Activated naive CD4-positive, alpha-beta T cell treated with anti-CD3 and anti-CD28 coated beads, Interleukin-2, amount 50 U/mL, for 24 hours (primary cell): ENCODE measurements around the gene OSTM1.

ENCODE experiments used
- H3K27ac Mint-ChIP-seq: one replicate; pipeline ENCODE4 v1.8.0; 2021; ENCODE audit warnings: mild to moderate bottlenecking, mixed read lengths
- H3K27me3 Mint-ChIP-seq: one replicate; pipeline ENCODE4 v1.8.0; 2021; ENCODE audit warnings: mixed read lengths
- H3K36me3 Mint-ChIP-seq: one replicate; pipeline ENCODE4 v1.8.0; 2021; ENCODE audit warnings: mixed read lengths
- H3K4me1 Mint-ChIP-seq: one replicate; pipeline ENCODE4 v1.8.0; 2021; ENCODE audit warnings: mixed read lengths
- H3K4me3 Mint-ChIP-seq: one replicate; pipeline ENCODE4 v1.8.0; 2021; ENCODE audit warnings: mild to moderate bottlenecking, mixed read lengths
- H3K9me3 Mint-ChIP-seq: one replicate; pipeline ENCODE4 v1.8.0; 2021; ENCODE audit warnings: mixed read lengths

Gene OSTM1

DNA sequence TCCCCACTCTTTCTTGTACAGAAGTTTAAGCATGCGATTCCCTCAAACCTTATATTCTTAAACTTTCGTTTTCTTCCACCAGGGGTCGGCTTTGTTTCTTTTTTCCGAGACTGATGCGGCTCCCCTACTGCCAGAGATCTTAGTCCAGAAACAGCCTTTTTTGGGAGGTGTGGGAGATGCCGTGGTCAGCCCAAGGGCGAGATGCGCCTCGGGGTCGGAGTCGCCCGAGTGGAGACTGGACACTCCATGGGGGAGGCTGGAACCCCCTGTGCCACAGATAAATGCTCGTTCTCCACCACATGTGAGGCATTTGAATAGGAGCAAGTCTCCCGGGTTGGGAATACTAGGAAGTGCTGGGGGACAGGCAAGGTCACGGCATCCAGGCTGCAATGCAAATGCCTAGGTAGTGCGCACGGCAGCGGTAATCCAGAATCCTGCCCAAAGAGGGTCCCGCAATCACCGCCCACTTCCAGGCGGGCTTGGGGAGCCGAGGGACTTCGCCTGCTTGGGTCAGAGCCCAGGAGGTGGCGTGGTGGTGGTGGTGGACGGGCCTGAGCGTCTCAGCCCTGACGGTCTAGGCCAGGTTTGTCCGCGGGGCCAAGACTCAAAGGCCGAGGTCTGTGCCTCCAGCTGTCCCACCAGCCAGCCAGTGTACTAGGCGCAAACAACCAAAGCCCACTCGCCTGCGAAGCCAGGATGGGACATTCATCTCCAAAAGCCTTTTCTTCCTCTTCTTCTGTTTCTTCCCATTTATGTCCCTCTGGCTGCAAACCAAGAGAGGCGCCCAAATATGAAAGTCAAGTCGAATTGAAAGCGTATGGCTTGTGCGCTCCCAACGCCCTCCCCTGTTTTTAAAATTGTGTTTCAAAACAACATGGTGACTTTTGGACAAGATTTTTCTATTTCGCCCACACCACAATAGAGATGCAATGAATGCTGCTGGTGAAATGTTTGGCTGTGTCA, 39.3 kb upstream of the OSTM1 start:
- H3K9me3 Mint-ChIP-seq: no peaks in the 10 kb centered on the region
- peak overlapping the region; percentile 34 for H3K4me3 Mint-ChIP-seq
- no peaks in the 10 kb centered on the region for H3K36me3 Mint-ChIP-seq
- H3K4me1 Mint-ChIP-seq: peaks cover 37% of the 10 kb centered on the region
- no peak overlapping the region for H3K27ac Mint-ChIP-seq
- peaks cover 64% of the 10 kb centered on the region for H3K27me3 Mint-ChIP-seq

DNA sequence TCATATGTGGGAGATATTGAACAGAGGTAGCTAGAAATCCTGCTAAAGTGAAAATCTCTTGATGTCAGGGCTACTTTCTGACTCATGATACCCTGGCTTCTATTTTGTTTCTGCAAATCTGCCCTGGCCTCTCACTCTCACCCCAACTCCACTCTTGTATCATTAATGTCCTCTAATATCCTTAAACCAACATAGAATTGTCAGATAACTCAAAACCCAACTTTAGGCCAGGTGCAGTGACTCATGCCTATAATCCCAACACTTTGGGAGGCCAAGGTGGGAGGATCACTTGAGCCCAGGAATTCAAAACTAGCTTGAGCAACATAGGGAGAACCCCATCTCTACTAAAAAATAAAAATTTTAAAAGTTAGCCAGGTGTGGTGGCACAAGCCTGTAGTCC, 33.8 kb upstream of the OSTM1 start:
- no peak overlapping the region for H3K4me3 Mint-ChIP-seq
- no peaks in the 10 kb centered on the region for H3K9me3 Mint-ChIP-seq
- no peaks in the 10 kb centered on the region for H3K36me3 Mint-ChIP-seq
- peaks cover under 1% of the 10 kb centered on the region for H3K4me1 Mint-ChIP-seq
- H3K27ac Mint-ChIP-seq: no peak overlapping the region
- H3K27me3 Mint-ChIP-seq: peaks cover 31% of the 10 kb centered on the region

DNA sequence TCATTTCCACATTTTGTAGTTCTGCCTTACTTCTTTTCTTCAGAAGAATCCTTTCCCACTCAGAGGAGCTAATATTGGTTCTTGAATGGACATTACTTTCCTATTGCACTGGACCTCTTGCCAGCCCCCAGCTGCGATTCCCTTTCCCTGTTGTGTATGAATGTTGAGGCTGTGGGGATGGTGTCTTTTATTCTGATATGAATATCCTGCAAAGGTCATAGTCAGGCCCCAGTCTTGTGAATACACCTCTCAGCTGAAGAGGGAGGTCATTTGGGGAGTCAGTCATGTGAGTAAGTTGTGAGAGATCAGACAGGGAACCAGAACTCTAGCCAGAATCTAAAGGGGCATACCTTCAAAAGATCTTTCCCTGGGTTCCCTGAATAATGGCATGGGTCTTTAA, 32.6 kb upstream of the OSTM1 start:
- H3K4me1 Mint-ChIP-seq: no peaks in the 10 kb centered on the region
- H3K36me3 Mint-ChIP-seq: no peaks in the 10 kb centered on the region
- H3K27me3 Mint-ChIP-seq: peaks cover 18% of the 10 kb centered on the region
- no peak overlapping the region for H3K4me3 Mint-ChIP-seq
- no peak overlapping the region for H3K27ac Mint-ChIP-seq
- H3K9me3 Mint-ChIP-seq: no peaks in the 10 kb centered on the region

DNA sequence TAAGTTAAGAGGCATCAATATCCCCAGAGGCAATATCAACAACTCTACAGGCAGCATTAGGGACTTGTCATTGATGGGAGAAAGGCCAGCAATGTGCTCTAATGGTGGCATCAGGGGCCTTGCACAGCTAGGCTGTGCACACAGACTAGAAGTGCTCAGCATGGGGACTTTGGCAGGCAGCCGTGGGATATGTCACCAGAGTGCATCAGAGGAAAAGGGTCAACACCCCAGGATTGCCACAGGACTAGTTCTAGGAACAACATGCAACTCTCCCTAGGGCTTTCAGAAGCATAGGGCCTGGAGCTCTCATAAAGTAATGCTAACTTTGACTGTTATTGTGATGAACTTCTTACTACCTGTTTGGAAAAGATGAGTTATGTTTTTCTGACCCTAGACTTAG, 32.2 kb upstream of the OSTM1 start:
- Mint-ChIP-seq H3K4me3 (no peak overlapping the region), H3K27ac (no peak overlapping the region), H3K27me3 (peaks cover 16% of the 10 kb centered on the region), H3K9me3 (no peaks in the 10 kb centered on the region), H3K36me3 (no peaks in the 10 kb centered on the region), H3K4me1 (no peaks in the 10 kb centered on the region)

DNA sequence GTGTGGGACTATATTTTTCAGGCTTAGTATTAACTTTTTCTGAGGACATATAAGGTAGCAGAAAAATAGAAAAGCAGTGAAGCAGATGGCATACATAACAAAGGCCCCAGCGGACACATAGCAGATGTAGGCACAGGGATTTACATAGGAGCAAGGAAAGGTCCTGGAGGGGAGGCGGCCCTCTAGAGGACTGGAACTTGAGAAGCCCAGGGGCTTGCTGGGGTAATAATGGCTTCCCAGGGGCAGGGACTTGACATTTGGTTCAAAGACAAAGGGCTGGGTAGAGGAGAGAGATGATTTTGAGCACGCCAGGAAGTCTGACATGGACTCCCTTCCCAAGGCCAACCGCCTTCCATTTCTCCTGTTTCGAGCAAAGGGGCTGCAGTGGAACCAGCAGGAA, 31.7 kb upstream of the OSTM1 start:
- Mint-ChIP-seq H3K4me3 (no peak overlapping the region), H3K4me1 (no peaks in the 10 kb centered on the region), H3K9me3 (no peaks in the 10 kb centered on the region), H3K27me3 (peaks cover 14% of the 10 kb centered on the region), H3K27ac (no peak overlapping the region), H3K36me3 (no peaks in the 10 kb centered on the region)

DNA sequence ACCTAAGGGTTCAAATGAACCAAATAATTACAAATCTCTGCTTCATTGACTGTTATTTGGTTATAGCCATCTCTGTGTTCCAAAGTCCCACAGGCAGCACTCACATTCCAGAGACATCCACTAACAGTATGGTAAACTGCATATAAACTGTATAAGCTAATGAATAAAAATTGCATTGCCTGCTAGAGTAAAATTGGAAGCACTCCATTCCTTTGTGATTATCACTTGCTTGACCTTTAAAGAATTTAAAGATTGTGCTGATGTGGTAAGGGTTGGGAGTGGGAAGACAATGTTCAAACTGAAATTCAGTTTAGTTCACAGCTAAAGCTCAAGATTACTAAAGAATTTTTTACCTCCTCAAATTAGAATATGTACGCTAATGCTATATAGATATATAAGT, 31.0 kb upstream of the OSTM1 start:
- H3K9me3 Mint-ChIP-seq: no peaks in the 10 kb centered on the region
- H3K36me3 Mint-ChIP-seq: no peaks in the 10 kb centered on the region
- H3K27me3 Mint-ChIP-seq: peaks cover 9% of the 10 kb centered on the region
- no peak overlapping the region for H3K4me3 Mint-ChIP-seq
- H3K4me1 Mint-ChIP-seq: no peaks in the 10 kb centered on the region
- H3K27ac Mint-ChIP-seq: no peak overlapping the region

DNA sequence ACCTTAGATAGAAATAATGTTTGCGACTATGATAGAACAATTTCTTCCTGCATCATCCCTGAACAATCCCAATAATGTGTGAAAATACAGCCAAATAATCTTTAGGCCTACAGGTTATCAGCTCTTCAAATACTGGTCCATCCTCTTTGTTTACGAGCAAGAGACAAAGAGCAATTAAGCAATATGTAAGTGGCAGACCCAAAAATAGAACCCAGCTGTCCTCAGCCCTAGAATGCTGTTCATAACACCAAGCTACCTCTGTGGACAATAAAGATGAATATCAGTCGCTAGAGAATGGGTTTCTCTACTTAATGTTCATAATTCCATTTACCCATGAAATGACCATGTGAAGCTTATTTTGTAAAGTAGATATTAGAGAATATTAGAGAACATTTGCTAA, 28.4 kb upstream of the OSTM1 start:
- Mint-ChIP-seq H3K4me3 (no peak overlapping the region), H3K9me3 (no peaks in the 10 kb centered on the region), H3K27me3 (peaks cover 9% of the 10 kb centered on the region), H3K27ac (no peak overlapping the region), H3K36me3 (no peaks in the 10 kb centered on the region), H3K4me1 (no peaks in the 10 kb centered on the region)

DNA sequence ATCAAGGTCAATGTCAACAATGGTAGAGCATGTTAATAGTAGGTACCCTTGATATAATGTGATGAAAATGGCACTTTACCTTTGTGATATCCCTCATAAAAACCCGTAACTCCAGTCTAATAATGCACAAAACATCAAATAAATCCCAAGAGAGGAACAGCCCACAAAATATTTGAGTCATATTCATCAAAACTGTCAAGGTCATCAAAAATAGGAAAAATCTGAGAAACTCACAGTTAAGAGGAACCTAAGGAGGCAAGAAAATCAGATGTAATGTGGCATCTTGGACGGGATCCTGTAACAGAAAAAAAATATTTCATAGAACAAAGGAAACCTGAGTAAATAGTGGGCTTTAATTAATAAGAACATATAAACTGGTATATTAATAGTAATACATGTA, 25.5 kb upstream of the OSTM1 start:
- no peak overlapping the region for H3K27ac Mint-ChIP-seq
- H3K36me3 Mint-ChIP-seq: no peaks in the 10 kb centered on the region
- H3K4me3 Mint-ChIP-seq: no peak overlapping the region
- H3K9me3 Mint-ChIP-seq: no peaks in the 10 kb centered on the region
- H3K27me3 Mint-ChIP-seq: peaks cover 13% of the 10 kb centered on the region
- no peaks in the 10 kb centered on the region for H3K4me1 Mint-ChIP-seq

DNA sequence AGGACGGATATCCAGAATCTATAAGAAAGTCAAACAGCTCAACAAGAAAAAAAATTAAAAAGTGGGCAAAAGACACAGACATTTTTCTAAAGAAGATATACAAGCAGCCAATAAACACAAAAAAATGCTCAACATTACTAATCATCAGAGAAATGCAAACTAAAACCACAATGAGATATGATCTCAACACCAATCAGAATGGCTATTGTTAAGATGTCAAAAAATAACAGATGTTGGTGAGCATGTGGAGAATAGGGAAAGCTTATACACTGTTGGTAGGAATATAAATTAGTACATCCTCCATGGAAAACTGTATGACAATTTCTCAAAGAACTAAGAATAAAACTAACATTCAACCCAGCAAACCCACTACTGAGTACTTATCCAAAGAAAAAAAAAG, 23.3 kb upstream of the OSTM1 start:
- Mint-ChIP-seq H3K27ac (no peak overlapping the region), H3K27me3 (peaks cover 13% of the 10 kb centered on the region), H3K9me3 (no peaks in the 10 kb centered on the region), H3K36me3 (no peaks in the 10 kb centered on the region), H3K4me3 (no peak overlapping the region), H3K4me1 (no peaks in the 10 kb centered on the region)

DNA sequence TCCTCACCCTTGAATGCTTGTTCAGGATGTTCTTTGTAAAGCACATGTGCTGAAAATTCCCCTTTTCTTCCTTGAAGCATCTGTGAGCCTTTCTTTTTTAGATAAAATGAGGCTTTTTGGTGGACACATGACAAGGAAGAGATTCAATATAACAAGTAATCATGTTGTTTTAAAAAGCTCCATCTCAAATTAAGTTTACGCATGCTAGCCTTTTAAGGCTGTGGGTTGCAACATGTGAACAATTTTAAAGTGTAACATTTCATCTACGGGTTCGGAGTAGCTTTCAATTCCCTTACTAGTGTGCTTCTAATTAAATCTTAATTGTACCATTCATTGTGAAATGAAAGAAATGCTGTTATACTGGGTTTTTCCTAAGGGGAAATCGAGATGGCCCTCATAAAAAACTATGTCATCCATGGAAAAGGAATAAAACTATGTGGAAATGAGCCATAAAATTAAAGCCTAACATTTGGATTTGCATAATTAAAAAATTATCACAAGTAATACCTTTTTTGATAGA, 19.3 kb upstream of the OSTM1 start:
- Mint-ChIP-seq H3K4me3 (no peak overlapping the region), H3K4me1 (no peaks in the 10 kb centered on the region), H3K9me3 (no peaks in the 10 kb centered on the region), H3K27ac (no peak overlapping the region), H3K27me3 (peaks cover 12% of the 10 kb centered on the region), H3K36me3 (no peaks in the 10 kb centered on the region)

DNA sequence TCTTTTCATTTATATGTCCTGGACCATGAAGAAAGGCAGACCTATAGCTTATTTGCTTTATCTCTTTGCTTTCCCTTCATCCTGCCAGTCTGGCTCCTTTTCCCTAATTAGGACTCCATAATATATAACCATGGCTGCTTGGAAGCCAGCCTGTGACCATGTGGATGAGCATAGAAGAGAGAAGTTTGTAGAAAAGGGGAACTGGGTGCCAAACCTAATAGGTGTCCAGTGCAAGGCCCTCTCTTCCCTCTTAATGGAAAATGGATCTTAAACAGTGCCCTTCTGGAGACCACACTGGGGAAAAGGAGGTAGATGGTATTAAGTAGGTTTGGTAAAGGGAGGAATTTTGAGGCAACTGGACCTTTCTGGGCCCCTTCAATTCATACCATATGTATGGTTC, 16.7 kb upstream of the OSTM1 start:
- Mint-ChIP-seq H3K36me3 (no peaks in the 10 kb centered on the region), H3K27ac (no peak overlapping the region), H3K4me3 (no peak overlapping the region), H3K9me3 (no peaks in the 10 kb centered on the region), H3K4me1 (no peaks in the 10 kb centered on the region), H3K27me3 (peaks cover 6% of the 10 kb centered on the region)

DNA sequence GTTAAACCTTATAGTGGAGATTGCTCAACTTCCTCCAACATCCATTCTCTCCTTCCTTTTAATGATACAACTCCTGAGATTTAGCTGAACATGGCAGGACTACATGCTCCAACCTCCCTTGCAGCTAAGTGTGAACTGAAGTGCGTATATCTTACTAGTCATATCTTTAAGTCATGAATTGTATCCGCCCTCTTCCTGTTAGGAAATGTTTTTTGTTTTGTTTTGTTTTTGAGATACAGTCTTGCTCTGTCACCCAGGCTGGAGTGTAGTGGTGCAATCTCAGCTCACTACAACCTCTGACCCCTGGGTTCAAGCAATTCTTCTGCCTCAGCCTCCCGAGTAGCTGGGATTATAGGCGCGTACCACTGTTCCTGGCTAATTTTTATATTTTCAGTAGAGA, 8.8 kb upstream of the OSTM1 start:
- H3K4me3 Mint-ChIP-seq: no peak overlapping the region
- H3K4me1 Mint-ChIP-seq: no peaks in the 10 kb centered on the region
- H3K9me3 Mint-ChIP-seq: no peaks in the 10 kb centered on the region
- no peak overlapping the region for H3K27ac Mint-ChIP-seq
- H3K27me3 Mint-ChIP-seq: peaks cover 14% of the 10 kb centered on the region
- H3K36me3 Mint-ChIP-seq: no peaks in the 10 kb centered on the region

DNA sequence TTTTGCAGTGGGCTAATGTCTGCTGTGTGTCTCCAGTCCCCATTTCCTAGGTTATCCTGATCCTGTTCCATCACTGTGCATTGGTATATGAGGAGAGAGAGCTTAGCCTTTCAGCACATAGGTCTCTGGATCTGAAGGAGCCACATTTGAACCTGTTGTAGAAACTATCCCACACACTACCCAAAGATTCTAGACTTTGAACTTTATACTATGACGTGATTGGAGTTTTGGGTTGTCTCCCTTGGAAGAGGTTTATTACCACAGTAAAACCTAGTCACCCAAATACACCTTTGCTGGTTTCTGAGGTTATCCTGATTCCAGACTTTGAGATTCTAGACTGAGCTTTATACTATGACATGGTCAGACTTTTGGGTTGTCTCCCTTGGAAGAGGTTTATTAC, 8.0 kb upstream of the OSTM1 start:
- no peaks in the 10 kb centered on the region for H3K4me1 Mint-ChIP-seq
- H3K27me3 Mint-ChIP-seq: peaks cover 14% of the 10 kb centered on the region
- H3K27ac Mint-ChIP-seq: no peak overlapping the region
- H3K36me3 Mint-ChIP-seq: no peaks in the 10 kb centered on the region
- no peaks in the 10 kb centered on the region for H3K9me3 Mint-ChIP-seq
- H3K4me3 Mint-ChIP-seq: no peak overlapping the region

DNA sequence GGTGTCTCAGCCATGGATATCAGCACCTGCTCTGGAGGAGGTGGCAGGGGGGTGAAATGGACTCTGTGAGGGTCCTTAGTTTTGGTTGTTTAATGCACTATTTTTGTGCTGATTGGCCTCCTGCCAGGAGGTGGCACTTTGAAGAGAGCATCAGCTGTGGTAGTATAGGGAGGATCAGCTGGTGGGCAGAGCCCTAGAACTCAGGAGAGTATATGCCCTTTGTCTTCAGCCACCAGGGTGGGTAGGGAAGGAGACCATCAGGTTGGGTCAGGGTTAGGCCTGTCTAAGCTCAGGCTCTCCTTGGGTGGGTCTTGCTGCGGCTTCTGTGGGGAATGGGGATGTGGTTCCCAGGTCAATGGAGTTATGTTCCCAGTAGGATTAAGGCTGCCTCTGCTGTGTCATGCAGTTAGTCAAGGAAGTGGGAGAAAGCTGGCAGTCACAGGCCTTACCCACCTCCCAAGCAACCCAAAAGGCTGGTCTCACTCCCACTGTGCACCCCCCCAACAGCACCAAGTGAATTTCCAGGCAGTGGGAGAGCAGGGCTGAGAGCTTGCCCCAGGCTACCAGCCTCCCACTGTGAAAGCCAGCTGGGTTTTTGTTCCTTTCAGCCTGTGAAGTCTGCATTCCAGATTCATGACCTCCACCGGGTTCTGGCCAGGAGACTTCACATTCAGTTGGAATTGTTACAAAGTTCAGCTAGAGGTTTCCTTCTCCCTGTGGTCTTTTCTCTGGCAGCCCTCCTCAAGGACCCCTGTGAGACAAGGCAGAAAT, 5.7 kb upstream of the OSTM1 start:
- peaks cover 7% of the 10 kb centered on the region for H3K27me3 Mint-ChIP-seq
- H3K4me1 Mint-ChIP-seq: no peaks in the 10 kb centered on the region
- H3K9me3 Mint-ChIP-seq: no peaks in the 10 kb centered on the region
- H3K4me3 Mint-ChIP-seq: no peak overlapping the region
- peak overlapping the region; percentile 32 for H3K27ac Mint-ChIP-seq
- H3K36me3 Mint-ChIP-seq: no peaks in the 10 kb centered on the region

DNA sequence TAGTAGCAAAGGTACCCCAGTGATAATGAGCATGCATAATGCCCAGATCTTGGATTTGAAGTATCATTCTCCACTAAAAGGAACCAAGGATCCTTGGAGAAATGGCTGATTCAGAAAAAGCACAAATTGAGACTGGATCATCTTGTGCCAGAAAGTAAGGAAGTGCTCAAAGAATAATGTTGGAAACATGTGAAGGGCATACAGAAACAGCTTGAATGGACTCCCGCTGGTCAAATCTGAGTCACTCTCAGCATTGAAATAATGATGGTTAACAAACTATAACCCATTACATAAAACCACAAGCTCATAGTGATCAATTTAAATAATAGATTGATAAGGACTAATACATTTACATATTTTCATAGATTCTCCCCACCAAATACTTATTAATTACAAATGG, 3.6 kb upstream of the OSTM1 start:
- no peaks in the 10 kb centered on the region for H3K36me3 Mint-ChIP-seq
- H3K4me1 Mint-ChIP-seq: peaks cover 9% of the 10 kb centered on the region
- peaks cover 7% of the 10 kb centered on the region for H3K27me3 Mint-ChIP-seq
- H3K4me3 Mint-ChIP-seq: no peak overlapping the region
- no peak overlapping the region for H3K27ac Mint-ChIP-seq
- H3K9me3 Mint-ChIP-seq: no peaks in the 10 kb centered on the region

DNA sequence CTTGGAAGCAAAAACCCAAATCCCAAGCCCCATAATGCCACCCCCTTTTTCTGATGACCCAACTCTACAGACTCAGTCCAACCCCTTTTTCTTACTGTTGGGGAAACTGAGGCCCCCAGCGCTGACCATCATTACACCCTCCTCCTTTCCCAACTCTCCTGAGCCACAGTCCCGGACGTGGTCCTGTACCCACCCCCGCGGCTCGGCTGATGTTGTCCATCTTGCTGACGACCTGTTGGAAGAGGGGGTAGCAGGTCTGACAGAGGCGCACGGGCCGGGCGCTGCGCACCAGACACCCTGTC, 533 bp downstream of the OSTM1 start:
- peak overlapping the region; percentile 89 for H3K4me3 Mint-ChIP-seq
- no peaks in the 10 kb centered on the region for H3K9me3 Mint-ChIP-seq
- no peaks in the 10 kb centered on the region for H3K36me3 Mint-ChIP-seq
- no peaks in the 10 kb centered on the region for H3K27me3 Mint-ChIP-seq
- peaks cover 23% of the 10 kb centered on the region for H3K4me1 Mint-ChIP-seq
- H3K27ac Mint-ChIP-seq: peak overlapping the region; percentile 20
